SKM-1 (cell line): ENCODE data around the gene EMCN.

ENCODE experiments used
- DNase-seq: peaks from one replicate; lab custom pipeline; 2025; ENCODE audit not compliant: unreplicated experiment; lab: John Stamatoyannopoulos, UW

Gene EMCN

GRCh38 chr4:100494166-100494565, 23.7 kb downstream of the EMCN start:
- DNase-seq, result no peak

- no peak for DNase-seq
These were observed 24.1 kb downstream of the EMCN start for GRCh38 chr4:100493756-100494155.

- DNase-seq, result no peak
These were observed 25.7 kb downstream of the EMCN start for GRCh38 chr4:100492129-100492528.

GRCh38 chr4:100489305-100489704, 28.5 kb downstream of the EMCN start:
- DNase-seq, result no peak

- no peak for DNase-seq
These were observed 31.3 kb downstream of the EMCN start for GRCh38 chr4:100486496-100486895.

- no peak for DNase-seq
These were observed 34.0 kb downstream of the EMCN start for GRCh38 chr4:100483796-100484195.

- no peak for DNase-seq
These were observed 37.9 kb downstream of the EMCN start for GRCh38 chr4:100479971-100480370.

- no peak for DNase-seq
These were observed 48.3 kb downstream of the EMCN start for GRCh38 chr4:100469555-100469954.

- DNase-seq, result peak; percentile 26
These were observed 51.3 kb downstream of the EMCN start for GRCh38 chr4:100466501-100466900.

- no peak for DNase-seq
These were observed 55.8 kb downstream of the EMCN start for GRCh38 chr4:100461807-100462605.

- DNase-seq, result no peak
These were observed 67.4 kb downstream of the EMCN start for GRCh38 chr4:100450449-100450848.

GRCh38 chr4:100431416-100431815, 86.4 kb downstream of the EMCN start:
- DNase-seq, result no peak

GRCh38 chr4:100430451-100430850, 87.4 kb downstream of the EMCN start:
- DNase-seq, result peak; percentile 66

GRCh38 chr4:100429616-100430015, 88.2 kb downstream of the EMCN start:
- no peak for DNase-seq

- peak; percentile 83 for DNase-seq
These were observed 89.8 kb downstream of the EMCN start for GRCh38 chr4:100428051-100428450.

- DNase-seq, result no peak
These were observed 93.4 kb downstream of the EMCN start for GRCh38 chr4:100424376-100424775.

GRCh38 chr4:100422894-100423293, 94.9 kb downstream of the EMCN start:
- DNase-seq, result no peak

- DNase-seq, result no peak
These were observed 96.4 kb downstream of the EMCN start for GRCh38 chr4:100421361-100421978.

GRCh38 chr4:100420571-100420970, 97.3 kb downstream of the EMCN start:
- DNase-seq, result no peak

GRCh38 chr4:100417565-100417964, 100.3 kb downstream of the EMCN start:
- DNase-seq, result no peak

GRCh38 chr4:100414016-100414790, 103.6 kb downstream of the EMCN start:
- no peak for DNase-seq

GRCh38 chr4:100391863-100392262, 126.0 kb downstream of the EMCN start:
- DNase-seq, result no peak
